HG02763 (cell line): Measurements from ENCODE around the gene HABP2.

Experiments used
- ATAC-seq: cut with Tn5 transposase; IDR thresholded peaks from one replicate; pipeline ENCODE4 v1.9.1; 2021; ENCODE audit warnings: mild to moderate bottlenecking, moderate library complexity; ENCODE audit not compliant: unreplicated experiment

The HABP2 gene

DNA sequence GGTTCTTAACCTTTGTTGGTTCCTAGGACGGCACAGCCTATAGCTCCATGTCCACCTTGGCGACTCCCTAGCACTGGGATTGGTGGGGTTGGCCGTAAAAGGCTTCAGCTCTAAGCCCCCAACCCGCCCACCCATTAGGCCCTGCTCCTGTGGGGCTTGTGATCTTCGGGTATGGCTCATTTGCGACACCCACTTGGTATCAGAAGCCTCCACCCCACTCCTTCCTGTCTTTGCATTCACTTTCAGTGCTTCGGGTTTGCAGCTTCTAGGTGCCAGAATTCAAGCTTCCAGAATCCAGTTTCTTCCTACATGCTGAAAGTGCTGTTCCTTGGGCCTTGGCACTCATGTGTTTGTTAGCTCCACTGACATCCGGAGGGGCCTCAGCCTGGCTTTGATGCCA, 39.5 kb downstream of the HABP2 start:
- no peak for ATAC-seq

GRCh38 chr10:113594652-113595051, 41.8 kb downstream of the HABP2 start:
- no peak for ATAC-seq

- ATAC-seq: no peak
These were observed 47.7 kb downstream of the HABP2 start for GRCh38 chr10:113600569-113600968.

DNA sequence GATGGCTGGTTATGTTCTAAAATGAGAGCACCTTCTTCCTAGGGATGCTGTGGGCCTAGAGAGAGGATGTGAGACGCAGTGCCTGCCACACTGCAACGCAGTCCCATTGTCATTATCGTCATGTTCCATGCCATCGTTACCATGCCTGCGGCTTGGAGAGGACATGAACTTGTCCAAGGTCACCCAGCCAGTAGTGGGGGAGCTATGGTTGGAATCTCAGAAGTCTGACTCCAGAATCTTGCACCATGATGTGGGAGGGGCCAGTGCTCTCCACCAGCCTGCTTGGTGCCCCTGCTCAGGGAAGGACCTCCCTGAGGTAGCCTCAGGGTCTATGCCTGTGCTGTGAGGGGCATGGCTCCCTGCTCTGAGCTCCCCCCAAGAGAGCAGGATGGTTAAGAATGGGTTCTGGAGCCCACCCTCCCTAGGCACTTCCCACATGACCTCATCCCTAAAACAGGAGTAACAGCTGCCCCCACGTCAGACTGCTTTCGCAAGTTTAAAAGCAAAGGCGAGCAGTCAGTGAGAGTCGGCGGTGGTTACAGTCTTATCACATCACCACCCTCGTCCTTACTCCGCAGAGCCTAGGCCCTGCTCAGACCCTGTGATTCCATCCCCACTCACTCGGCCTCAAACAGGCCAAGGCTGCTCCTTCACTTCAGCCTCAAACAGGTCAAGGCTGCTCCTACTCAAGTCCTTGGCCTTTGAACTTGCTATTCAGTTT, 50.4 kb downstream of the HABP2 start:
- ATAC-seq: no peak

DNA sequence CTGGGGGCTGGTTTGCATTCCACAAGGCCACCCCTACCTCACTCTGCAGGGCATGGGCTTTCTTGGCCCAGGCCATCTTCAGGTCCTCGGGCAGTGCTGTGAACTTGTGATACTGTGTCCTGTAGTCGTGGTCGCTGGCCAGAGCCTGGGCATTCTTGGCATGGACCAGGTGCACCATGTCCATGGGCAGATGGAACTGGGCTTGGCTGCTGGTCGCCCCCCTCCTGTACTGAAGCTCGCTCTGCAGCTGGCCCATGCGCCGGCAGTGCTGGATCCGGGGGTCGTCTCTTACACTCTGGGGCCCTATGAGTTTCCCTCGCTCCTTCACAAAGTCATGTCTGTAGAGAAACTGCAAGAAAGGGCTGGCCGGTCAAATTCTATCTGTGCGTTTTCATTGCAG, 51.7 kb downstream of the HABP2 start:
- ATAC-seq: no peak

- ATAC-seq: no peak
These were observed 52.6 kb downstream of the HABP2 start for GRCh38 chr10:113605268-113605978.

- ATAC-seq: no peak
These were observed 56.9 kb downstream of the HABP2 start for GRCh38 chr10:113609704-113610108.

DNA sequence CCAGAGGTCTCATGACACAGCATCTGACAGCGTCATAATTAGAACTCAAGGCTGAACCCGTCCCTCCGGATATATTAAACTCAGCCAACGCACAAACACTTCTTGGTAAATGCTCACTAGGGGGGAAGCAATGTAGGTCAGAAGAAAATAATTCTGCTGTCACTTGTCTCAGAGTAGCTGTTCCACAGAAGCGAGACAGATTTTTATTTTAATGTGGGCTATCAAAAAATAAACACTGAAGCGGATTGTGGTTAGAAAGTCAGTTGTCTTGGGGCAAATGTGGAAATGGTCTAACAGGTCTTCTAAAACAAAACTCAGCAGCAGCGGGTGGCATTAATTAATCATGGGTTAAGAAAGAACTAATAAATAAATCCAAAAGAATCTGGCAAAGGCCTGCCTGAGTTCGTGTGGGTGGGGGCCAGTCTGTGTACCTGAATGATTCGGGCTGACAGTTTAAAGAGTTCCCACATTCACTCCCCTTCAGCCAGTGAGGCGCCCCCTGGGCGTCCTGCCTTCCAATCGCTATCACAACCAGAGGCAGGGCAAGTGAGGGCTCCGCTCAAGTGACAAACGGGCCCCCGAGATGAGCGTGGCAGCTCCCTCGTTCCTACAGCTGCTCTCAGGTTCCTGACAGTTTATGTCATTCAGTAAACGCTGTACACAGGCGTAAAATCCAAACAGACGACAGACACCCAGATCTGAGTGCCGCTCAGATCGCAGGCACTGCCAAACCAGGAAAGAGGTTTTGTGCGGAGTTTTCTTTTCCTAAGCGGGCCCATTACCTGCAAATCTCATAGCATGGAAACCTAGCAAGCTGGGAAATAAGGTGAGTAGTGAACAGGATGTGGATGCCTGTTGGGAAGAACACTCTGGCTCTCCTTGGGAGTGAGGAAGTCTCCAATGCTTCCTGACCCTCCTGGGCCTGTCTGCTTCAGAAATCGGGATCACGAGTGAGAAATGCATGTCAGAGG, 58.1 kb downstream of the HABP2 start:
- no peak for ATAC-seq

DNA sequence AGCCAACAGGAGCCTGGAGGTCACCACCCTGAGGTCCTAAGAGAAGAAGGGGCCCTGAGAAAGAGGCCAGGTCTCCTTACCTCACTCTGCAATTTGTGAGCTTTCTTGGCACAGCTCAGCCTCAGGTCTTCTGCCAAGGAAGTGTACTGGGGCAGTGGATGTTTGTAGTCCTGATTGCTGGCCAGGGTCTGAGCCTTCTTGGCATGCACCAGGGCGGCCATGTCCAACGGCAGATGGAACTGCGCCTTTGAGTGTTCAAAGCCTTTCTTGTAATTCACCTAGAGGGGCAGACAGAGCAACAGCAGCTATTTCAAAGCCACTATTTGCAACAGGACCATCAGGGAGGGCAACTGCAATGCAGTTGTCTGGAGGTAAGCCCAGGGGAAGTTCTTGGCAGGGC, 59.3 kb downstream of the HABP2 start:
- ATAC-seq: no peak

GRCh38 chr10:113613427-113613826, 60.6 kb downstream of the HABP2 start:
- ATAC-seq: no peak

DNA sequence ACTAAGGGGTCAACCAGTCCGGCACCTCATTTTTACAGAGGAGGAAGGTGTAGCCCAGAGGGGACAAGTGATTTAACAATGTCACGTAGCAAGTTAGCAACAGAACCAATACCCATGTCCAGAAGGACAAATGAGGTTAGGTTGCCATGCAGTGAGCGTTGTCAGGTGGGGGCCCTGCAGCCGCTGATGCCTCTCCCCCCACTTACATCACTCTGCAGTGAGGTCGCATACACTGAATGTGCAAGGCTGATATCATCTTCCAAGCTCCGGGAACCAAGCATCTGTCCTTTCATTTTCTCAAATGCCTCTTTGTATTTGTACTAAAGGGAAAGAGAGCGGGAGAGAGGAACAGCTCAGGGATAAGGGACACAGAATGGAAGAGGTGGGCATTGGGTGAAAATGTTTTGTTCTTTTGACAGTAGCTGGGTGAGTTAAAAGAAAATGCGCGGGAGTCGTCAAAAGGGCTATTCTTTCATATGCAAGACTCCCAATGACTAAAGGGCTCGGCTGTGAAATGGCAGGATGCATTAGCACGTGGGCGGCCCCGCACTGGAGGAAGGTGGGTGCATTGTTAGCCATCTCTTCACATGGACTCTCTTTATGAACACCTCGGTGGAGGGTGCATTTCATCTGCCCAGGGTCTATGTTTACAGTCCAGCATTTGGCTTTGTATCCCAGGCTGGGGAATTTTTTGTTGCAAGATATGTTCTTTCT, 61.3 kb downstream of the HABP2 start:
- ATAC-seq: no peak

GRCh38 chr10:113616244-113617074, 63.6 kb downstream of the HABP2 start:
- no peak for ATAC-seq

- ATAC-seq: no peak
These were observed 64.2 kb downstream of the HABP2 start for GRCh38 chr10:113617086-113617485.

GRCh38 chr10:113618338-113618737, 65.5 kb downstream of the HABP2 start:
- ATAC-seq: no peak

GRCh38 chr10:113619401-113619800, 66.5 kb downstream of the HABP2 start:
- ATAC-seq: no peak

GRCh38 chr10:113620511-113620910, 67.7 kb downstream of the HABP2 start:
- ATAC-seq: no peak

GRCh38 chr10:113620936-113621335, 68.1 kb downstream of the HABP2 start:
- ATAC-seq: no peak

DNA sequence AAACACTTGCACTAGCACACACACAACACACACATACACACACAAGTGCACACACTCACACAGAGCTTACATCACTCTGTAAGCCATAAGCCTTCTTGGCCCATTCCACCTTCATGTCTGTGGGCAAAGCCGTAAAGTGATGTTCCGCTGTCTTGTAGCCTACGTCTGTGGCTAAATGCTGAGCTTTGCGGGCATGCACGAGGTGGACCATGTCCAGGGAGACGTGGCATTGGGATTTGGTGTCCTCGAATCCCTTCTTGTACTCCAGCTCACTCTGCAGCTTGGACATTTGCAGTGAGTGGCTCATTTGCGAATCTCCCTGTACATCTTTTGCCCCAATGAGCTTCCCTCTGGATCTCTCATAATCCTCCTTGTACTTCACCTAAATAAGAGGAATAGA, 68.9 kb downstream of the HABP2 start:
- ATAC-seq: no peak

- ATAC-seq: no peak
These were observed 70.0 kb downstream of the HABP2 start for GRCh38 chr10:113622831-113623230.
